GM12878 (cell line): ENCODE results near the gene PITPNM1. TPM values are rescaled to one million over a fixed set of nuclear protein-coding genes. Genes with fewer than 3 reads are reported as not detected.

Experiments used
- BMI1 ChIP-seq: fragments of 450-650 bp; IDR thresholded peaks from 2 replicates; pipeline ENCODE4 v1.6.1; 2016; ENCODE audit warnings: mild to moderate bottlenecking, moderate library complexity, borderline replicate concordance
- CEBPZ ChIP-seq: fragments of 150-350 bp; IDR thresholded peaks from 2 replicates; pipeline ENCODE4 v1.6.1; 2016; ENCODE audit warnings: low read depth, low read length
- HCFC1 ChIP-seq: fragments of 150-350 bp; IDR thresholded peaks from 2 replicates; pipeline ENCODE4 v1.6.1; 2014; ENCODE audit warnings: low read length
- PAX5 ChIP-seq: IDR thresholded peaks from 2 replicates; pipeline ENCODE4 v1.6.1; 2011; ENCODE audit warnings: low read depth, low read length, borderline replicate concordance
- POLR2AphosphoS5 ChIP-seq: IDR thresholded peaks from 2 replicates; pipeline ENCODE4 v1.6.1; 2011; ENCODE audit warnings: mild to moderate bottlenecking, low read length, inconsistent platforms
- SIN3A ChIP-seq: IDR thresholded peaks from 2 replicates; pipeline ENCODE4 v1.6.1; 2012; ENCODE audit warnings: low read depth, low read length, improper control_type of control experiment
- SIX5 ChIP-seq: IDR thresholded peaks from 2 replicates; pipeline ENCODE4 v1.6.1; 2011; ENCODE audit warnings: mild to moderate bottlenecking, low read depth, low read length, moderate library complexity; ENCODE audit not compliant: severe bottlenecking
- ZNF24 ChIP-seq: fragments of 450-650 bp; IDR thresholded peaks from 2 replicates; pipeline ENCODE4 v1.6.1; 2017; ENCODE audit warnings: antibody characterized with exemption, mild to moderate bottlenecking
- ZNF384 ChIP-seq: IDR thresholded peaks from 2 replicates; pipeline ENCODE4 v1.6.1; 2012; ENCODE audit warnings: low read depth, mild to moderate bottlenecking, low read length, improper control_type of control experiment, borderline replicate concordance
- polyA plus RNA-seq, 11 experiments: library from polyadenylated mRNA; depleted of rRNA in 4 of 11; unstranded in 6 of 11; stranded (reverse) in 5 of 11; fragments of >200 nt; fragmentation: Nextera tagmentation in 4 of 11; fragmentation: Illumina TruSeq in 1 of 11; extraction: Ambion mirVana in 4 of 11; extraction: Trizol in 1 of 11; gene quantifications; 1 replicate in 1 of 11; 2 replicates in 10 of 11; pipeline versions ENCODE4 v1.2.1 to v1.2.3, GENCODE V29; 2011 to 2016; ENCODE audit warnings: inconsistent platforms in 2 of 11, missing spikeins in 2 of 11, low read depth in 1 of 11
- total RNA-seq, 4 experiments: library from RNA; depleted of rRNA in 3 of 4; stranded (reverse); fragments of >200 nt in 3 of 4; fragmentation: Illumina TruSeq in 1 of 4; extraction: Trizol in 1 of 4; gene quantifications; 2 replicates each; pipeline versions ENCODE4 v1.2.1 to v1.2.3, GENCODE V29; 2013 to 2021
- TF ChIP-seq, protein P1 (sequence below): fragments of 450-650 bp; IDR thresholded peaks from 2 replicates; pipeline ENCODE4 v1.6.1; 2017; ENCODE audit warnings: mild to moderate bottlenecking
- TF ChIP-seq, protein P2 (sequence below): fragments of 450-650 bp; IDR thresholded peaks from 2 replicates; pipeline ENCODE4 v1.6.1; 2017; ENCODE audit warnings: borderline replicate concordance
- TF ChIP-seq, protein P3 (sequence below): fragments of 450-650 bp; IDR thresholded peaks from 2 replicates; pipeline ENCODE4 v1.6.1; 2017; ENCODE audit warnings: antibody characterized with exemption, mild to moderate bottlenecking, moderate library complexity
- TF ChIP-seq, protein P4 (sequence below): fragments of 450-650 bp; formaldehyde crosslinking; IDR thresholded peaks from 2 replicates; pipeline ENCODE4 v1.5.0; 2022; ENCODE audit warnings: mild to moderate bottlenecking, missing genetic modification characterization

The PITPNM1 gene
- total and polyA plus RNA-seq, 10 of the 15 experiments (the other 5 are each of a cell fraction or from before 2014, with no cell fraction given): 0.11 to 56.8 (median 16.5) TPM

- TF ChIP-seq CEBPZ (no peak), POLR2AphosphoS5 (peak; percentile 68; the same call in 1 of the 2 replicates), ZNF384 (no peak), BMI1 (no peak), HCFC1 (no peak), SIN3A (peak; percentile 83), SIX5 (no peak), ZNF24 (no peak), PAX5 (peak; percentile 13; the same call in 1 of the 2 replicates)
- TF ChIP-seq, protein P1, sequence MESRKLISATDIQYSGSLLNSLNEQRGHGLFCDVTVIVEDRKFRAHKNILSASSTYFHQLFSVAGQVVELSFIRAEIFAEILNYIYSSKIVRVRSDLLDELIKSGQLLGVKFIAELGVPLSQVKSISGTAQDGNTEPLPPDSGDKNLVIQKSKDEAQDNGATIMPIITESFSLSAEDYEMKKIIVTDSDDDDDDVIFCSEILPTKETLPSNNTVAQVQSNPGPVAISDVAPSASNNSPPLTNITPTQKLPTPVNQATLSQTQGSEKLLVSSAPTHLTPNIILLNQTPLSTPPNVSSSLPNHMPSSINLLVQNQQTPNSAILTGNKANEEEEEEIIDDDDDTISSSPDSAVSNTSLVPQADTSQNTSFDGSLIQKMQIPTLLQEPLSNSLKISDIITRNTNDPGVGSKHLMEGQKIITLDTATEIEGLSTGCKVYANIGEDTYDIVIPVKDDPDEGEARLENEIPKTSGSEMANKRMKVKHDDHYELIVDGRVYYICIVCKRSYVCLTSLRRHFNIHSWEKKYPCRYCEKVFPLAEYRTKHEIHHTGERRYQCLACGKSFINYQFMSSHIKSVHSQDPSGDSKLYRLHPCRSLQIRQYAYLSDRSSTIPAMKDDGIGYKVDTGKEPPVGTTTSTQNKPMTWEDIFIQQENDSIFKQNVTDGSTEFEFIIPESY: no peak
- TF ChIP-seq, protein P2, sequence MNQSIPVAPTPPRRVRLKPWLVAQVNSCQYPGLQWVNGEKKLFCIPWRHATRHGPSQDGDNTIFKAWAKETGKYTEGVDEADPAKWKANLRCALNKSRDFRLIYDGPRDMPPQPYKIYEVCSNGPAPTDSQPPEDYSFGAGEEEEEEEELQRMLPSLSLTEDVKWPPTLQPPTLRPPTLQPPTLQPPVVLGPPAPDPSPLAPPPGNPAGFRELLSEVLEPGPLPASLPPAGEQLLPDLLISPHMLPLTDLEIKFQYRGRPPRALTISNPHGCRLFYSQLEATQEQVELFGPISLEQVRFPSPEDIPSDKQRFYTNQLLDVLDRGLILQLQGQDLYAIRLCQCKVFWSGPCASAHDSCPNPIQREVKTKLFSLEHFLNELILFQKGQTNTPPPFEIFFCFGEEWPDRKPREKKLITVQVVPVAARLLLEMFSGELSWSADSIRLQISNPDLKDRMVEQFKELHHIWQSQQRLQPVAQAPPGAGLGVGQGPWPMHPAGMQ: no peak
- TF ChIP-seq, protein P3, sequence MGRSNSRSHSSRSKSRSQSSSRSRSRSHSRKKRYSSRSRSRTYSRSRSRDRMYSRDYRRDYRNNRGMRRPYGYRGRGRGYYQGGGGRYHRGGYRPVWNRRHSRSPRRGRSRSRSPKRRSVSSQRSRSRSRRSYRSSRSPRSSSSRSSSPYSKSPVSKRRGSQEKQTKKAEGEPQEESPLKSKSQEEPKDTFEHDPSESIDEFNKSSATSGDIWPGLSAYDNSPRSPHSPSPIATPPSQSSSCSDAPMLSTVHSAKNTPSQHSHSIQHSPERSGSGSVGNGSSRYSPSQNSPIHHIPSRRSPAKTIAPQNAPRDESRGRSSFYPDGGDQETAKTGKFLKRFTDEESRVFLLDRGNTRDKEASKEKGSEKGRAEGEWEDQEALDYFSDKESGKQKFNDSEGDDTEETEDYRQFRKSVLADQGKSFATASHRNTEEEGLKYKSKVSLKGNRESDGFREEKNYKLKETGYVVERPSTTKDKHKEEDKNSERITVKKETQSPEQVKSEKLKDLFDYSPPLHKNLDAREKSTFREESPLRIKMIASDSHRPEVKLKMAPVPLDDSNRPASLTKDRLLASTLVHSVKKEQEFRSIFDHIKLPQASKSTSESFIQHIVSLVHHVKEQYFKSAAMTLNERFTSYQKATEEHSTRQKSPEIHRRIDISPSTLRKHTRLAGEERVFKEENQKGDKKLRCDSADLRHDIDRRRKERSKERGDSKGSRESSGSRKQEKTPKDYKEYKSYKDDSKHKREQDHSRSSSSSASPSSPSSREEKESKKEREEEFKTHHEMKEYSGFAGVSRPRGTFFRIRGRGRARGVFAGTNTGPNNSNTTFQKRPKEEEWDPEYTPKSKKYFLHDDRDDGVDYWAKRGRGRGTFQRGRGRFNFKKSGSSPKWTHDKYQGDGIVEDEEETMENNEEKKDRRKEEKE: no peak
- TF ChIP-seq, protein P4, sequence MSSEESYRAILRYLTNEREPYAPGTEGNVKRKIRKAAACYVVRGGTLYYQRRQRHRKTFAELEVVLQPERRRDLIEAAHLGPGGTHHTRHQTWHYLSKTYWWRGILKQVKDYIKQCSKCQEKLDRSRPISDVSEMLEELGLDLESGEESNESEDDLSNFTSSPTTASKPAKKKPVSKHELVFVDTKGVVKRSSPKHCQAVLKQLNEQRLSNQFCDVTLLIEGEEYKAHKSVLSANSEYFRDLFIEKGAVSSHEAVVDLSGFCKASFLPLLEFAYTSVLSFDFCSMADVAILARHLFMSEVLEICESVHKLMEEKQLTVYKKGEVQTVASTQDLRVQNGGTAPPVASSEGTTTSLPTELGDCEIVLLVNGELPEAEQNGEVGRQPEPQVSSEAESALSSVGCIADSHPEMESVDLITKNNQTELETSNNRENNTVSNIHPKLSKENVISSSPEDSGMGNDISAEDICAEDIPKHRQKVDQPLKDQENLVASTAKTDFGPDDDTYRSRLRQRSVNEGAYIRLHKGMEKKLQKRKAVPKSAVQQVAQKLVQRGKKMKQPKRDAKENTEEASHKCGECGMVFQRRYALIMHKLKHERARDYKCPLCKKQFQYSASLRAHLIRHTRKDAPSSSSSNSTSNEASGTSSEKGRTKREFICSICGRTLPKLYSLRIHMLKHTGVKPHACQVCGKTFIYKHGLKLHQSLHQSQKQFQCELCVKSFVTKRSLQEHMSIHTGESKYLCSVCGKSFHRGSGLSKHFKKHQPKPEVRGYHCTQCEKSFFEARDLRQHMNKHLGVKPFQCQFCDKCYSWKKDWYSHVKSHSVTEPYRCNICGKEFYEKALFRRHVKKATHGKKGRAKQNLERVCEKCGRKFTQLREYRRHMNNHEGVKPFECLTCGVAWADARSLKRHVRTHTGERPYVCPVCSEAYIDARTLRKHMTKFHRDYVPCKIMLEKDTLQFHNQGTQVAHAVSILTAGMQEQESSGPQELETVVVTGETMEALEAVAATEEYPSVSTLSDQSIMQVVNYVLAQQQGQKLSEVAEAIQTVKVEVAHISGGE: no peak
These were observed 20.3 kb downstream of the PITPNM1 start (continued) for GRCh38 chr11:67484847-67485311.
